ENCODE results near the gene PAFAH1B1. TPM values are rescaled to one million over a fixed set of nuclear protein-coding genes. Genes with fewer than 3 reads are reported as not detected.

PAFAH1B1 gene
- total RNA-seq, 4 donors from 2014 or later, result 84.4 to 189 (median 159) TPM

- TF ChIP-seq POLR2A (IDR thresholded peaks at IDR 0.05) (no peak), CTCF (IDR thresholded peaks at IDR 0.05) (no peak)
- intact Hi-C loops (cut with DNase I; ENCODE audit: low total_unique reads), result no loop called here
- DNase-seq, result no peak
Measured at GRCh38 chr17:2682176-2682938, 88.9 kb downstream of the PAFAH1B1 start.

GRCh38 chr17:2683912-2684311 lies 90.5 kb downstream of the PAFAH1B1 start:
- no peaks in the 10 kb centered on the region for H3K9me3 ChIP-seq
- no peak for DNase-seq
- intact Hi-C loops (cut with DNase I; ENCODE audit: low total_unique reads), result no loop called here
- no peak overlapping the region for H3K4me3 ChIP-seq
- H3K4me1 ChIP-seq, result no peaks in the 10 kb centered on the region
- no peaks in the 10 kb centered on the region for H3K27me3 ChIP-seq
- H3K27ac ChIP-seq, result no peak overlapping the region
- no peaks in the 10 kb centered on the region for H3K36me3 ChIP-seq
- no peak for TF ChIP-seq POLR2A (IDR thresholded peaks at IDR 0.05)
- no peak for TF ChIP-seq CTCF (IDR thresholded peaks at IDR 0.05)

More at GRCh38 chr17:2682176-2682938, 88.9 kb downstream of the PAFAH1B1 start:
- Histone ChIP-seq H3K36me3 (no peaks in the 10 kb centered on the region), H3K27ac (no peak overlapping the region), H3K4me1 (no peaks in the 10 kb centered on the region), H3K9me3 (no peaks in the 10 kb centered on the region), H3K4me3 (no peak overlapping the region), H3K27me3 (no peaks in the 10 kb centered on the region)

- Histone ChIP-seq H3K4me1 (no peaks in the 10 kb centered on the region), H3K9me3 (no peaks in the 10 kb centered on the region), H3K36me3 (no peaks in the 10 kb centered on the region), H3K27me3 (no peaks in the 10 kb centered on the region), H3K27ac (no peak overlapping the region), H3K4me3 (no peak overlapping the region)
- TF ChIP-seq CTCF (IDR thresholded peaks at IDR 0.05) (no peak), POLR2A (IDR thresholded peaks at IDR 0.05) (no peak)
- intact Hi-C loops (cut with DNase I; ENCODE audit: low total_unique reads), result no loop called here
- DNase-seq, result no peak
Measured at GRCh38 chr17:2684549-2684948, 91.1 kb downstream of the PAFAH1B1 start.

GRCh38 chr17:2685696-2686095 lies 92.2 kb downstream of the PAFAH1B1 start:
- Histone ChIP-seq H3K9me3 (no peaks in the 10 kb centered on the region), H3K4me1 (no peaks in the 10 kb centered on the region), H3K4me3 (no peak overlapping the region), H3K27me3 (no peaks in the 10 kb centered on the region), H3K36me3 (no peaks in the 10 kb centered on the region), H3K27ac (no peak overlapping the region)
- no peak for TF ChIP-seq CTCF (IDR thresholded peaks at IDR 0.05)
- TF ChIP-seq POLR2A (IDR thresholded peaks at IDR 0.05), result no peak
- intact Hi-C loops (cut with DNase I; ENCODE audit: low total_unique reads), result no loop called here
- DNase-seq, result no peak

- H3K36me3 ChIP-seq, result no peaks in the 10 kb centered on the region
- H3K9me3 ChIP-seq, result no peaks in the 10 kb centered on the region
- H3K27ac ChIP-seq, result peak overlapping the region in 1 of 2 donors; percentile 9
- TF ChIP-seq POLR2A (IDR thresholded peaks at IDR 0.05), result no peak
- TF ChIP-seq CTCF (IDR thresholded peaks at IDR 0.05), result no peak
- H3K27me3 ChIP-seq, result no peaks in the 10 kb centered on the region
- H3K4me1 ChIP-seq, result no peaks in the 10 kb centered on the region
- DNase-seq, result no peak
- intact Hi-C loops (cut with DNase I; ENCODE audit: low total_unique reads), result no loop called here
- H3K4me3 ChIP-seq, result no peak overlapping the region
Measured at GRCh38 chr17:2687074-2687418, 93.6 kb downstream of the PAFAH1B1 start.
